ENCODE results near the gene THOC7.

The THOC7 gene

DNA sequence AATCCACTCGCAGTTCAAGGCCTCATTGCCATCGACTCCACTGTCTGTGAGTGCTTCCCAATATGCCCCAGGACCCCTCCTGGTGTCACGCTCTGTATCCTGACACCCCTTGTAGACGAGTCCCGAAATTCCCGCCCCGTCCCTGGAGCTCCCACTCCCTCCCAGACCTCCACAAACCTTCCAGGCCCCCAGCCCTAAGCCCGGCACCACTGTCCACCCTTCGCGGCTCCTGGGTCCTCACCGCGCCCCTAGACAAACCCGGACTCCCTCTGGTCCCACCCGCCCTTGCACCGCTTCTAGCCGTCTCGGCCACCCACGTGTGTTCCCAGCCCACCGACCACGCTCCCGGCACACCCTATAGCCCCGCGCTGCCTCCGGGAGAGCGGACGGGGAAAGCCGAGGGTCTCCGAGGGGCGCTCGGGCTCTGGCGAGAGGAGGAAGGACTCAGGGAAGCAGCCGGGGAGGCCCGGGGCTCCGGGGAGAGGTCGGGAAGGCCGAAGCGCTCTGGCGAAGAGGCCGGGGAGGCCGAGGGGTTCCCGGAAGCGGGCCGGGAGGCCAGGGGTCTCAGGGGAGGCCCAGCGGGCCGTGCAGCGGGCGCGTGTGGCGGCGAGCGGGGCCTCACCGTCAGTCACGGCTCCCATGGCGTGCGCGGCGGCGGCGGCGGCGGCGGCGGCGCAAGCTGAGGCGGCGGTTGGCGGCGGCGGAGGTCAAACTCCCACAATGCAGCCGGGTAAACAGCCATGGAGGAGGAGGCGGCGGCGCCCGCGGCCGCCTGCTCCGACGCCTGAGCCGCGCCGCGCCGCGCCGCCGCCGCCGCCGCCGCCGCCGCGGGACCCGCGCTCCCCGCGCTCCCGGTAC is at the start of gene THOC7, which contains the start of gene ATXN7:
Gene THOC7 (minus strand): TSS at position 656 of the 858 bp plus-strand sequence. CDS start 15 bp downstream, at position 641.
Gene ATXN7 (plus strand): TSS at position 718 of the 858 bp plus-strand sequence. CDS start 48,732 bp downstream, outside the sequence.
- TF ChIP-seq, protein P1, sequence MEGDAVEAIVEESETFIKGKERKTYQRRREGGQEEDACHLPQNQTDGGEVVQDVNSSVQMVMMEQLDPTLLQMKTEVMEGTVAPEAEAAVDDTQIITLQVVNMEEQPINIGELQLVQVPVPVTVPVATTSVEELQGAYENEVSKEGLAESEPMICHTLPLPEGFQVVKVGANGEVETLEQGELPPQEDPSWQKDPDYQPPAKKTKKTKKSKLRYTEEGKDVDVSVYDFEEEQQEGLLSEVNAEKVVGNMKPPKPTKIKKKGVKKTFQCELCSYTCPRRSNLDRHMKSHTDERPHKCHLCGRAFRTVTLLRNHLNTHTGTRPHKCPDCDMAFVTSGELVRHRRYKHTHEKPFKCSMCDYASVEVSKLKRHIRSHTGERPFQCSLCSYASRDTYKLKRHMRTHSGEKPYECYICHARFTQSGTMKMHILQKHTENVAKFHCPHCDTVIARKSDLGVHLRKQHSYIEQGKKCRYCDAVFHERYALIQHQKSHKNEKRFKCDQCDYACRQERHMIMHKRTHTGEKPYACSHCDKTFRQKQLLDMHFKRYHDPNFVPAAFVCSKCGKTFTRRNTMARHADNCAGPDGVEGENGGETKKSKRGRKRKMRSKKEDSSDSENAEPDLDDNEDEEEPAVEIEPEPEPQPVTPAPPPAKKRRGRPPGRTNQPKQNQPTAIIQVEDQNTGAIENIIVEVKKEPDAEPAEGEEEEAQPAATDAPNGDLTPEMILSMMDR (IDR thresholded peaks at IDR 0.05): no peak

DNA sequence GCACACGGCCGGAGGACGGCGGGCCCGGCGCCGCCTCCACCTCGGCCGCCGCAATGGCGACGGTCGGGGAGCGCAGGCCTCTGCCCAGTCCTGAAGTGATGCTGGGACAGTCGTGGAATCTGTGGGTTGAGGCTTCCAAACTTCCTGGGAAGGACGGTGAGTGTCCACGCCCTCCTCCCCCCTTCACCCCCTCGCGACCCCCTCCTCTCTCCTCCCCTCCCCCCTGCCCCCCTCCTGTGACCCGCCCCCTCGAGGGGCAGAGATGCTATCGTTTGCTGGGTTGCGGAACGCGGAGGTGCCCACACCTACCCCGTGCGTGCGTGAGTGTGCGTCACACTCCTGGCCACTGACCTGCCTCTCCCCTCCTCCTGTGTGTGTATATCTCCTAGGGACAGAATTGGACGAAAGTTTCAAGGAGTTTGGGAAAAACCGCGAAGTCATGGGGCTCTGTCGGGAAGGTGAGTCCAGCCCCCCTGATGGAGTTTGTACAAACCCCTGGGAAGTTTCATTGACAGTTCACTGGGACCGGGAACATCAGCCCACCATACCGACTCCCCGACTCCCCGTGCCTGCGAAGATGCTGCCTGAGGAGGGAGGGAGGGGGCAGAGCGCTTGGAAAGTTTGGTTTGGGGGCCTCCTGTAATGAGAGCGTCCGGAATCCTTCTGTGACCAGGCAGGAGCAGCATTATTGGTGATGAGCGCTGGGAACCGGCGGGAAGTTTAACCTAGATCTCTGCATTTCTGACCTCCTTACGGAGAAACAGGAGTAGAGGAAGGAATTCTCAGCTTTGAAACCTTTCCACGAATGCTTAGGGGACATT is 49.4 kb upstream of the THOC7 start:
- TF ChIP-seq, protein P1 (IDR thresholded peaks at IDR 0.05): no peak

DNA sequence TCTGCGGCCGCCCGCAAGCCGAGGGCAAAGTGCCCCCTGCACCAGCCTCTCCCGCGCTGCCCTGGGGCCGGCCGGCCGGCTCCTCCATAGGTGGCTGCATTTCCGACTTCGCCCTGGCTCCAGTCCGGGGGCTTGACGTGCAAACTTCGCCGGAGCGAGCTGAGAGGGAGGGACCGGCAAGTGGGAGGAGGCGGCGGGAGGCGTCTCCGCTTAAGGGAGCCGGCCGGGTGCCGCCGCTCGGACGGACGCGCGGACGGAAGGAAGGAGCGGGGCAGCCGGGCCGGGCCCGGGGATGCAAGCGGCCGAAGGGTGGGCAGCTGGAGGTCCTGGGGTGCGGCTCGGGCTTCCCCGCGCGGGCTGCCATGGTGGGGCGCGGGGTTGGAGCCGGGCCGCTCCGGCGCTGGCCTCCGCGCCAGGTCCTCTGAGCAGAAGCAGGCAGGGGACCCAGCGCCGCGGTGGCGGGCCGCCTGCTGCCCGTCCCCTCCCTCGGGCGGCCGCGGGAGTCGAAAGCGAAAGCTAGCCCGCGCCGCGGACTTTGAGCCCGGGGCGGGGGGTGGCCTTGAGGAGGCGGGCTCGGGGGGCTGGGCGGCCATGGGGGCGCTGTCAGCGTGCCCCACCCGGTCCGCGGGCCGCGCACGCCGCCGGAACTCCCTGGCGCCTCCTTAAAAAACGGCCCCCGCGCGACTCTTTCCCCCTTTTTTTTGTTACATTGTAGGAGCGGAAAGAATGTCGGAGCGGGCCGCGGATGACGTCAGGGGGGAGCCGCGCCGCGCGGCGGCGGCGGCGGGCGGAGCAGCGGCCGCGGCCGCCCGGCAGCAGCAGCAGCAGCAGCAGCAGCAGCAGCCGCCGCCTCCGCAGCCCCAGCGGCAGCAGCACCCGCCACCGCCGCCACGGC is 48.5 kb upstream of the THOC7 start, which contains the start of gene SCAANT1:
Gene SCAANT1 (minus strand): TSS at position 511 of the 895 bp plus-strand sequence.
- TF ChIP-seq, protein P1 (IDR thresholded peaks at IDR 0.05): 0 out of 2 replicates have a peak, but pooled peaks have one; percentile 9

DNA sequence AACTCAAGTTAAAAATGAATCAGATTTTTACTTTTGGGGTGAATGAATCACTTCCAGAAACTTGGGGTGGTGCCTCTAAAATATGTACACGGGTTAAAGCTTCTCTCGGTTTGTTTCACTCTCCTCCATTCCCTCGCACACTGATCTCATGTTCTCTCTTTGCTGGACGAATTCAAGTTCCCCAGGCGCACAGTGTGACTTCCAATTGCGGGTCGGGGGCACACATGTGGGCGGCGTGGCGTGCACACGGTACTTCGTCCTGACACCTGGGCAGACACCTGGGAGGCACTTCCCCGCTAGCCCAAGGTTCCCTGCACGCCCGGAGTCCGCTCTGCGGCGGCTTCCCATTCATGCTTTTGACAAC is 47.9 kb upstream of the THOC7 start:
- TF ChIP-seq, protein P1 (IDR thresholded peaks at IDR 0.05): no peak

DNA sequence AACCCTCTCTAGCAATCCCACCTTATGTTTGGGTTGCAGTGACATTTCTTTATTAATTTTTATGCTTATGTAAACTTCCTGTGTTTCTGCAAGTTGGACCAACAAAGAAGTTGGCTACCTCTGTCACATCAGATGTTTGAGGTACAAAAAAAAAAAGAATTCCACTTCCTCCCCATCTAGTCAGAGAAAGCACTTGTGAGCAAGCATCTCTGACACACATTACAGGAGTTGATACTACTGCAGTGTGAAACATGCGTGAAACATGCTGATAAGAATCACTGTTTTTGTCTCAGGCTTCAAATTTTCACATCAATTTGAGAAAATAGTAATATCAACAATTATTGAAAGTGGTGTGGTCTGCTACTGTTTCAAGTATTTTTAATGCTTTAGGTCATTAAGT is 47.3 kb upstream of the THOC7 start:
- TF ChIP-seq, protein P1 (IDR thresholded peaks at IDR 0.05): no peak

DNA sequence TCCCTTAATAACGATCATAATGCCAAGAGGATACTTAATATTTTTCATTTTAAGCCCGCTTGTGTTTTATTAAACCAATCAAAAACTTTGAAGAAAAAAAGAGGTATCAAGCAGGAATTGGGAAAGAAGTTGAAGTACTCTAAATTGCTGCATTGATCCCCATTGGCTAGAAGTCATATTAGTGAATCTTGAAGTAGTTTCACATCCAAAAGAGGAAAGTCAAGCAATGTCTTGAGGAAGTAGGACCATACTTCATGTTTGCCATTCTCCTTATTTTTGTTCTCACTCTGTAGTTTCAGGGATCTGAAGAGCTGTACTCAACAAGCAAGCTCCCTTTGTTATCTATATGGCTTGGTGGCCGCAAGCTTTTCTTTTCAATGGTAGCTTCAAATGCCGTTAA is 46.4 kb upstream of the THOC7 start:
- TF ChIP-seq, protein P1 (IDR thresholded peaks at IDR 0.05): no peak

DNA sequence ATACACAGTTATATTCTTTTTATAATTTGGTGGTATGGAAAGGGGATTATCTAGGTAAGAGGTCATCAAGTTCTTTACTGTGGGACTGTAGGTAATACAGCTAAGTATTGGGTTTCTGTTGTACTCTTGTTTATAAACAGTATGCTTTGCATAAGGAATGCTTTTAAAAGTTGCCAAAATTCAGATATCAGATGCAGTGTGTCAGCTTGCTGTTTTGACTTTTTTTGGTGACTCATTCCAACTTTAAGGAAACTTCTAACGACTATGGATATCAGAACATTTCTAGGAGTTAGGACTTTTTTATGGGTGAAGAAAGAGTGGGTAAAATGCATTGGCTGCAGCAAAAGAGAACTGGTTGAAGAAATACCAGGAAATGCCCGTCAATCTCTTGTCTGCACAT is 45.8 kb upstream of the THOC7 start:
- TF ChIP-seq, protein P1 (IDR thresholded peaks at IDR 0.05): no peak
